Activated T-cell treated with anti-CD3 and anti-CD28 coated beads, Interleukin-2, amount 50 U/mL, for 24 hours (primary cell): ENCODE results near the gene C2CD5.
"Not testable (repeated sequence)": the region's sequence is repeated elsewhere in the genome, so short reads cannot be mapped to it uniquely, and the experiment has no call there.

Experiments used
- DNase-seq: peaks from one replicate; pipeline ENCODE4 v3.0.0-alpha.2; 2020
- H3K27ac Mint-ChIP-seq: 2 replicates; pipeline ENCODE4 v1.8.0; 2020; ENCODE audit warnings: mild to moderate bottlenecking, mixed read lengths
- H3K27me3 Mint-ChIP-seq: 2 replicates; pipeline ENCODE4 v1.8.0; 2020; ENCODE audit warnings: mixed read lengths
- H3K36me3 Mint-ChIP-seq: 2 replicates; pipeline ENCODE4 v1.8.0; 2020; ENCODE audit warnings: low read depth, mixed read lengths
- H3K4me1 Mint-ChIP-seq: 2 replicates; pipeline ENCODE4 v1.8.0; 2020; ENCODE audit warnings: low read depth, mixed read lengths
- H3K4me3 Mint-ChIP-seq: 2 replicates; pipeline ENCODE4 v1.8.0; 2020; ENCODE audit warnings: mild to moderate bottlenecking, moderate library complexity, mixed read lengths
- H3K9me3 Mint-ChIP-seq: 2 replicates; pipeline ENCODE4 v1.8.0; 2020; ENCODE audit warnings: mixed read lengths

C2CD5 gene

GRCh38 chr12:22544038-22544979 is at the start of gene C2CD5:
Gene C2CD5, minus strand, starts transcription at chr12:22544542. Its CDS starts 392 bp downstream, at chr12:22544150.
- Mint-ChIP-seq H3K27ac (peak within 1 kb of the TSS; percentile 94), H3K4me3 (peak within 1 kb of the TSS; percentile 91), H3K4me1 (peaks cover 41% of the 10 kb centered on the region), H3K36me3 (peaks cover 30% of the 10 kb centered on the region), H3K27me3 (no peaks in the 10 kb centered on the region), H3K9me3 (peaks cover 2% of the 10 kb centered on the region)
- peak; percentile 93 for DNase-seq

- no peak for DNase-seq
- Mint-ChIP-seq H3K27ac (no peak overlapping the region), H3K36me3 (no peaks in the 10 kb centered on the region), H3K4me3 (no peak overlapping the region), H3K9me3 (no peaks in the 10 kb centered on the region), H3K4me1 (peaks cover 13% of the 10 kb centered on the region), H3K27me3 (no peaks in the 10 kb centered on the region)
Observed at GRCh38 chr12:22593864-22594263, 49.5 kb upstream of the C2CD5 start.

- H3K27me3 Mint-ChIP-seq: peaks cover 3% of the 10 kb centered on the region
- H3K9me3 Mint-ChIP-seq: no peaks in the 10 kb centered on the region
- DNase-seq: no peak
- no peak overlapping the region for H3K27ac Mint-ChIP-seq
- no peak overlapping the region for H3K4me3 Mint-ChIP-seq
- H3K36me3 Mint-ChIP-seq: no peaks in the 10 kb centered on the region
- no peaks in the 10 kb centered on the region for H3K4me1 Mint-ChIP-seq
Observed at GRCh38 chr12:22588817-22589216, 44.5 kb upstream of the C2CD5 start.

GRCh38 chr12:22578328-22578727 is 34.0 kb upstream of the C2CD5 start:
- H3K4me1 Mint-ChIP-seq: no peaks in the 10 kb centered on the region
- H3K4me3 Mint-ChIP-seq: no peak overlapping the region

GRCh38 chr12:22577667-22578066 is 33.3 kb upstream of the C2CD5 start:
- H3K4me1 Mint-ChIP-seq: no peaks in the 10 kb centered on the region
- no peaks in the 10 kb centered on the region for H3K9me3 Mint-ChIP-seq
- H3K27me3 Mint-ChIP-seq: no peaks in the 10 kb centered on the region

More at GRCh38 chr12:22578328-22578727, 34.0 kb upstream of the C2CD5 start:
- Mint-ChIP-seq H3K27ac (no peak overlapping the region), H3K27me3 (no peaks in the 10 kb centered on the region), H3K36me3 (no peaks in the 10 kb centered on the region), H3K9me3 (no peaks in the 10 kb centered on the region)
- DNase-seq: no peak

GRCh38 chr12:22576473-22576872 is 32.1 kb upstream of the C2CD5 start:
- Mint-ChIP-seq H3K4me1 (no peaks in the 10 kb centered on the region), H3K27ac (no peak overlapping the region), H3K4me3 (no peak overlapping the region), H3K9me3 (no peaks in the 10 kb centered on the region), H3K36me3 (no peaks in the 10 kb centered on the region), H3K27me3 (peaks cover 3% of the 10 kb centered on the region)
- DNase-seq: no peak

More at GRCh38 chr12:22577667-22578066, 33.3 kb upstream of the C2CD5 start:
- H3K4me3 Mint-ChIP-seq: no peak overlapping the region
- no peak for DNase-seq
- no peak overlapping the region for H3K27ac Mint-ChIP-seq
- no peaks in the 10 kb centered on the region for H3K36me3 Mint-ChIP-seq

- H3K9me3 Mint-ChIP-seq: no peaks in the 10 kb centered on the region
- H3K4me1 Mint-ChIP-seq: no peaks in the 10 kb centered on the region
- peaks cover 3% of the 10 kb centered on the region for H3K27me3 Mint-ChIP-seq
- H3K27ac Mint-ChIP-seq: no peak overlapping the region
- no peak overlapping the region for H3K4me3 Mint-ChIP-seq
- no peaks in the 10 kb centered on the region for H3K36me3 Mint-ChIP-seq
- no peak for DNase-seq
Observed at GRCh38 chr12:22576065-22576464, 31.7 kb upstream of the C2CD5 start.

GRCh38 chr12:22574921-22575320 is 30.6 kb upstream of the C2CD5 start:
- Mint-ChIP-seq H3K36me3 (no peaks in the 10 kb centered on the region), H3K27me3 (peaks cover 3% of the 10 kb centered on the region), H3K27ac (no peak overlapping the region), H3K4me1 (no peaks in the 10 kb centered on the region), H3K4me3 (no peak overlapping the region), H3K9me3 (no peaks in the 10 kb centered on the region)
- no peak for DNase-seq

GRCh38 chr12:22573181-22573580 is 28.8 kb upstream of the C2CD5 start:
- Mint-ChIP-seq H3K27ac (no peak overlapping the region), H3K9me3 (no peaks in the 10 kb centered on the region), H3K36me3 (no peaks in the 10 kb centered on the region), H3K4me3 (no peak overlapping the region), H3K27me3 (peaks cover 3% of the 10 kb centered on the region), H3K4me1 (no peaks in the 10 kb centered on the region)
- DNase-seq: no peak

- H3K27ac Mint-ChIP-seq: no peak overlapping the region
- no peak for DNase-seq
- H3K4me1 Mint-ChIP-seq: no peaks in the 10 kb centered on the region
- H3K27me3 Mint-ChIP-seq: peaks cover 4% of the 10 kb centered on the region
- no peaks in the 10 kb centered on the region for H3K36me3 Mint-ChIP-seq
- H3K4me3 Mint-ChIP-seq: no peak overlapping the region
- no peaks in the 10 kb centered on the region for H3K9me3 Mint-ChIP-seq
Observed at GRCh38 chr12:22569253-22569652, 24.9 kb upstream of the C2CD5 start.

GRCh38 chr12:22562036-22563028 is 18.0 kb upstream of the C2CD5 start:
- Mint-ChIP-seq H3K9me3 (no peaks in the 10 kb centered on the region), H3K4me1 (peaks cover 7% of the 10 kb centered on the region), H3K36me3 (no peaks in the 10 kb centered on the region), H3K4me3 (no peak overlapping the region), H3K27me3 (peaks cover 11% of the 10 kb centered on the region), H3K27ac (no peak overlapping the region)
- DNase-seq: no peak

GRCh38 chr12:22554750-22555149 is 10.4 kb upstream of the C2CD5 start:
- not testable (repeated sequence) for H3K9me3 Mint-ChIP-seq, H3K4me1 Mint-ChIP-seq, H3K27ac Mint-ChIP-seq, DNase-seq, H3K4me3 Mint-ChIP-seq, H3K36me3 Mint-ChIP-seq
- peaks cover 10% of the 10 kb centered on the region for H3K27me3 Mint-ChIP-seq

GRCh38 chr12:22551624-22552023 is 7.3 kb upstream of the C2CD5 start:
- Mint-ChIP-seq H3K36me3 (no peaks in the 10 kb centered on the region), H3K9me3 (peaks cover 10% of the 10 kb centered on the region), H3K27ac (no peak overlapping the region), H3K4me1 (peaks cover 2% of the 10 kb centered on the region), H3K4me3 (no peak overlapping the region), H3K27me3 (peaks cover 12% of the 10 kb centered on the region)
- no peak for DNase-seq

- peak overlapping the region; percentile 26 for H3K27ac Mint-ChIP-seq
- H3K4me3 Mint-ChIP-seq: peak overlapping the region; percentile 91
- peaks cover 38% of the 10 kb centered on the region for H3K4me1 Mint-ChIP-seq
- DNase-seq: no peak
- H3K9me3 Mint-ChIP-seq: peaks cover 2% of the 10 kb centered on the region
- peaks cover 6% of the 10 kb centered on the region for H3K27me3 Mint-ChIP-seq
- peaks cover 25% of the 10 kb centered on the region for H3K36me3 Mint-ChIP-seq
Observed at GRCh38 chr12:22545255-22545654, 913 bp upstream of the C2CD5 start.
